Measurements from ENCODE around the gene TBC1D19.

The TBC1D19 gene

GRCh38 chr4:26784207-26784865, 200.5 kb downstream of the TBC1D19 start:
- no peak for DNase-seq
- Histone ChIP-seq H3K36me3 (no peaks in the 10 kb centered on the region), H3K27me3 (ENCODE audit: insufficient read depth, low read depth, severe bottlenecking) (no peaks in the 10 kb centered on the region), H3K9me3 (ENCODE audit: severe bottlenecking) (no peaks in the 10 kb centered on the region), H3K4me3 (ENCODE audit: low read depth, low read length) (no peak overlapping the region), H3K27ac (no peak overlapping the region)
- TF ChIP-seq, protein P1, sequence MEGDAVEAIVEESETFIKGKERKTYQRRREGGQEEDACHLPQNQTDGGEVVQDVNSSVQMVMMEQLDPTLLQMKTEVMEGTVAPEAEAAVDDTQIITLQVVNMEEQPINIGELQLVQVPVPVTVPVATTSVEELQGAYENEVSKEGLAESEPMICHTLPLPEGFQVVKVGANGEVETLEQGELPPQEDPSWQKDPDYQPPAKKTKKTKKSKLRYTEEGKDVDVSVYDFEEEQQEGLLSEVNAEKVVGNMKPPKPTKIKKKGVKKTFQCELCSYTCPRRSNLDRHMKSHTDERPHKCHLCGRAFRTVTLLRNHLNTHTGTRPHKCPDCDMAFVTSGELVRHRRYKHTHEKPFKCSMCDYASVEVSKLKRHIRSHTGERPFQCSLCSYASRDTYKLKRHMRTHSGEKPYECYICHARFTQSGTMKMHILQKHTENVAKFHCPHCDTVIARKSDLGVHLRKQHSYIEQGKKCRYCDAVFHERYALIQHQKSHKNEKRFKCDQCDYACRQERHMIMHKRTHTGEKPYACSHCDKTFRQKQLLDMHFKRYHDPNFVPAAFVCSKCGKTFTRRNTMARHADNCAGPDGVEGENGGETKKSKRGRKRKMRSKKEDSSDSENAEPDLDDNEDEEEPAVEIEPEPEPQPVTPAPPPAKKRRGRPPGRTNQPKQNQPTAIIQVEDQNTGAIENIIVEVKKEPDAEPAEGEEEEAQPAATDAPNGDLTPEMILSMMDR (IDR thresholded peaks at IDR 0.05; ENCODE audit: low read depth, low read length), result no peak

GRCh38 chr4:26785312-26785711, 201.4 kb downstream of the TBC1D19 start:
- H3K27me3 ChIP-seq (ENCODE audit: insufficient read depth, low read depth, severe bottlenecking), result no peaks in the 10 kb centered on the region
- H3K9me3 ChIP-seq (ENCODE audit: severe bottlenecking), result no peaks in the 10 kb centered on the region
- DNase-seq, result no peak
- TF ChIP-seq, protein P1 (IDR thresholded peaks at IDR 0.05; ENCODE audit: low read depth, low read length), result no peak
- H3K27ac ChIP-seq, result no peak overlapping the region
- H3K36me3 ChIP-seq, result no peaks in the 10 kb centered on the region
- no peak overlapping the region for H3K4me3 ChIP-seq (ENCODE audit: low read depth, low read length)

DNA sequence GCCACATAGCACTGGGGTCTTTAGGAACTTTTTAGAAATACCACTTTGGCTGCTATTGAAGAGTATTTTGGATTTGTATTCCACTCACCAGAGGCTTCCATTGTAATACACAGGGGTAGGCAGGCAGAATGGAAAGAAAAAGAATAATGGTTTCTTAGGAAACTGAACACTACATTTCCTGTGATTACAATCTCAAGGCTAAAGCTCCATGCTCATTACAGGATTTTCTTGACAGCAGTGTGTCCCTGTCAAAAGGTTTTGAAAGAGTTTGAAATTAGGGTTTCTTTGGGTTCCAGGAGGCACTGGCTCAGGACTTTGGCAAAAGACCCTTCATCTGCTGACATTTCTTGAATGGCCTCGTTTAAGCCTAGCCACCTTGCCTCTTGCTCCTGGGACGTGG, 201.9 kb downstream of the TBC1D19 start:
- H3K27ac ChIP-seq, result no peak overlapping the region
- TF ChIP-seq, protein P1 (IDR thresholded peaks at IDR 0.05; ENCODE audit: low read depth, low read length), result no peak
- H3K27me3 ChIP-seq (ENCODE audit: insufficient read depth, low read depth, severe bottlenecking), result no peaks in the 10 kb centered on the region
- H3K4me3 ChIP-seq (ENCODE audit: low read depth, low read length), result no peak overlapping the region
- no peak for DNase-seq
- no peaks in the 10 kb centered on the region for H3K9me3 ChIP-seq (ENCODE audit: severe bottlenecking)
- H3K36me3 ChIP-seq, result no peaks in the 10 kb centered on the region

DNA sequence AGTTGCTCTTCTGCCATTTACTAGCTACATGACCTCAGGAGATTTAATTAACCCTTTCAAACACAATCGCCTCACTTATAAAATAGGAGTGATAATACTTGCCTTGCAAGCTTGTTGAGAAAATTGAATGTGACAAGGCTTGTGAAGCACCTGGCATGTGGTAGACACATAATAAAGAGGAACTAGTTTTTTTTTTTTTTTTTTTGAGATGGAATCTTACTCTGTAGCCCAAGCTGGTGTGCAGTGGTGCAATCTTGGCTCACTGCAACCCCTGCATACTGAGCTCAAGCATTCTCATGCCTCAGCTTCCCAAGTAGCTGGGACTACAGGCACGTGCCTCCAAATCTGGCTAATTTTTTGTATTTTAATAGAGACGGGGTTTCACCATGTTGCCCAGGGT, 203.0 kb downstream of the TBC1D19 start:
- Histone ChIP-seq H3K9me3 (ENCODE audit: severe bottlenecking) (no peaks in the 10 kb centered on the region), H3K36me3 (no peaks in the 10 kb centered on the region), H3K4me3 (ENCODE audit: low read depth, low read length) (no peak overlapping the region), H3K27me3 (ENCODE audit: insufficient read depth, low read depth, severe bottlenecking) (no peaks in the 10 kb centered on the region), H3K27ac (no peak overlapping the region)
- TF ChIP-seq, protein P1 (IDR thresholded peaks at IDR 0.05; ENCODE audit: low read depth, low read length), result no peak
- DNase-seq, result no peak

- H3K27ac ChIP-seq, result no peak overlapping the region
Measured at GRCh38 chr4:26787461-26788340, 203.8 kb downstream of the TBC1D19 start.

More at GRCh38 chr4:26787461-26788340, 203.8 kb downstream of the TBC1D19 start:
- no peaks in the 10 kb centered on the region for H3K27me3 ChIP-seq (ENCODE audit: insufficient read depth, low read depth, severe bottlenecking)
- peak; percentile 58 for DNase-seq
- TF ChIP-seq, protein P1 (IDR thresholded peaks at IDR 0.05; ENCODE audit: low read depth, low read length), result peak; percentile 67
- H3K36me3 ChIP-seq, result no peaks in the 10 kb centered on the region
- no peaks in the 10 kb centered on the region for H3K9me3 ChIP-seq (ENCODE audit: severe bottlenecking)
- no peak overlapping the region for H3K4me3 ChIP-seq (ENCODE audit: low read depth, low read length)

All from WERI-Rb-1 (cell line).